Measurements from ENCODE around the gene TRPV6. TPM values are rescaled to one million over a fixed set of nuclear protein-coding genes. Genes with fewer than 3 reads are reported as not detected.
A peak's percentile ranks its signal among the peaks of the same experiment; 100 is the strongest.

TRPV6 gene
- total RNA-seq, 2 experiments from 2014 or later, result not detected

- H3K36me3 Mint-ChIP-seq, result peaks cover 1% of the 10 kb centered on the region
- no peak overlapping the region for H3K27ac Mint-ChIP-seq
- H3K4me3 Mint-ChIP-seq, result no peak overlapping the region
- DNase-seq, result no peak
- no peaks in the 10 kb centered on the region for H3K9me3 Mint-ChIP-seq
- H3K27me3 Mint-ChIP-seq, result no peaks in the 10 kb centered on the region
- peaks cover 3% of the 10 kb centered on the region for H3K4me1 Mint-ChIP-seq
Observed at GRCh38 chr7:142870566-142871259, 14.8 kb downstream of the TRPV6 start.

- H3K4me1 Mint-ChIP-seq, result peaks cover 3% of the 10 kb centered on the region
- no peak for DNase-seq
- no peak overlapping the region for H3K27ac Mint-ChIP-seq
- no peaks in the 10 kb centered on the region for H3K9me3 Mint-ChIP-seq
- no peaks in the 10 kb centered on the region for H3K27me3 Mint-ChIP-seq
- H3K4me3 Mint-ChIP-seq, result no peak overlapping the region
- H3K36me3 Mint-ChIP-seq, result peaks cover 1% of the 10 kb centered on the region
Observed at GRCh38 chr7:142870147-142870559, 15.4 kb downstream of the TRPV6 start.

GRCh38 chr7:142869434-142869833 is 16.1 kb downstream of the TRPV6 start:
- Mint-ChIP-seq H3K9me3 (no peaks in the 10 kb centered on the region), H3K4me3 (no peak overlapping the region), H3K4me1 (peaks cover 3% of the 10 kb centered on the region), H3K36me3 (peaks cover 1% of the 10 kb centered on the region), H3K27me3 (no peaks in the 10 kb centered on the region), H3K27ac (no peak overlapping the region)
- DNase-seq, result no peak

DNA sequence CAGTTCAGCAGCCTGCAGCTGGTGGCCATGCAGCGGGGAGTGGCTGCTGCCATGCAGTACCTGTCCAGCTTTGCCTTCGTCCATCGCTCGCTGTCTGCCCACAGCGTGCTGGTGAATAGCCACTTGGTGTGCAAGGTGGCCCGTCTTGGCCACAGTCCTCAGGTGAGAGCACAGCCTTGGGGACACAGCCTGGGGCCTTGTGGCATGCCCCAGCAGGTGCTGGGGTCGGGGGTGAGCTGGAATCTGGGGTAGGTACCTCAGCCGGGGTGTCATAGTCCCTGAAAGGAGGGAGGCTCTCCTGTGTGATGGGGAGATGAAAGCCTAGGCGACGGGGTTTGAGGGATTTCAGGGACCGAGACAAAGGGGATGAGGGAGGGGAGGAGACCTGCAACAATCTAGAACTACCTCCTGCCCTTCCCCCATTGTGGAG is 16.5 kb downstream of the TRPV6 start:
- H3K9me3 Mint-ChIP-seq, result no peaks in the 10 kb centered on the region
- H3K27ac Mint-ChIP-seq, result peak overlapping the region; percentile 58
- peaks cover 3% of the 10 kb centered on the region for H3K4me1 Mint-ChIP-seq
- no peak overlapping the region for H3K4me3 Mint-ChIP-seq
- no peak for DNase-seq
- H3K36me3 Mint-ChIP-seq, result peaks cover 1% of the 10 kb centered on the region
- no peaks in the 10 kb centered on the region for H3K27me3 Mint-ChIP-seq

DNA sequence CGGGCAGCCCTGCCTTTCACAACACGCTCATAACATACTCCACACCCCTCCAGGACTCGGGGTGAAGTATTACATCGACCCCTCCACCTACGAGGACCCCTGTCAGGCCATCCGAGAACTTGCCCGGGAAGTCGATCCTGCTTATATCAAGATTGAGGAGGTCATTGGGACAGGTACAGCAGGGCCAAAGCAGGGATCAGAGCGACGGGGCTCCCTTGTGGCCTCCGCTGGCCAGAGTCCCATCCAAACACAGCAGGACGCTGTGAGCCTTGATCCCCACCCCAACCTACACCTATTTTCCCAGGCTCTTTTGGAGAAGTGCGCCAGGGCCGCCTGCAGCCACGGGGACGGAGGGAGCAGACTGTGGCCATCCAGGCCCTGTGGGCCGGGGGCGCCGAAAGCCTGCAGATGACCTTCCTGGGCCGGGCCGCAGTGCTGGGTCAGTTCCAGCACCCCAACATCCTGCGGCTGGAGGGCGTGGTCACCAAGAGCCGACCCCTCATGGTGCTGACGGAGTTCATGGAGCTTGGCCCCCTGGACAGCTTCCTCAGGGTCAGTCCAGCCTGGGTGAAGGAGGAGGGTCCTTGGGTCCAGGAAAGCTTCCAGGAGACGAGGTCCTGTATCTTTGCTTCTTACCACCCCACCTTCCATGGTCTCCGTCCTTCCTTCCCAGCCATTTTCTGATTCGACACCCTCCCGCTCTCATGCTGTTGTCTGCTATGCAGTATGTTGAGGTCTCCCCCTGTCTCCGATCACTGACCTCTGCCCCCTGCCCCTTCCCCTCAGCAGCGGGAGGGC is 17.2 kb downstream of the TRPV6 start:
- Mint-ChIP-seq H3K4me3 (no peak overlapping the region), H3K4me1 (peaks cover 3% of the 10 kb centered on the region), H3K27me3 (no peaks in the 10 kb centered on the region), H3K9me3 (no peaks in the 10 kb centered on the region), H3K36me3 (peaks cover 1% of the 10 kb centered on the region), H3K27ac (peak overlapping the region; percentile 58)
- DNase-seq, result no peak

DNA sequence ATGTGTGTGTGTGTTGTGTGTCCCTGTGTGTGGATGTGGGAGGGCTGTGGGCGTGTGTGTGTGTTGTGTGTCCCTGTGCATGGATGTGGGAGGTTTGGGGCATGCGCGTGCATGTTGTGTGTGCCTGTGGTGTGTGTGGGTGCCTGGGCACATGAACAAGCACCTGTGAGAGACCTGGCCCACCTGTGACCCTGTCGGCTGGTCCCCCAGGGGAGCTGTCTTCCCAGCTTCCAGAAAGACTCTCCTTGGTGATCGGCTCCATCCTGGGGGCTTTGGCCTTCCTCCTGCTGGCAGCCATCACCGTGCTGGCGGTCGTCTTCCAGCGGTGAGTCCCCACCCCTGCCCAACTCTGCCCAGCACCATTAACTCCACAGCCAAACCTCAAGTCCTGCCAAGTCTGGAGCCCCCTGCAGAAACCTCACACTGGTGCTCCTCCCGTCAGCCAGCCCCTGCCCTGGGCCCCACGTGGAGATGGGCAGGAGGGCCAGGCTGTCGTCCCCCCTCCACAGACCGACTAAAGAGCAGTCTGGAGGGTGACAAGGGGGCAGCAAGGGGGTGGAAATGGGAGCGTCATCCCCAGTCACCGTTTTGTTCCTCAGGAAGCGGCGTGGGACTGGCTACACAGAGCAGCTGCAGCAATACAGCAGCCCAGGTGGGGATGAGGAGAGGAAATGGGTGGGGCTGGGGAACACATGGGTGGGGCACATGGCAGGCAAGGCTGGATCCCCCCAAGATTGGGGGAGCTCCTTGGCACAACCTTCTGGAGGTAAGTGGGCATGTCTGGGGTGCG is 18.0 kb downstream of the TRPV6 start:
- H3K4me1 Mint-ChIP-seq, result peaks cover 3% of the 10 kb centered on the region
- no peaks in the 10 kb centered on the region for H3K9me3 Mint-ChIP-seq
- peaks cover 1% of the 10 kb centered on the region for H3K36me3 Mint-ChIP-seq
- H3K27ac Mint-ChIP-seq, result no peak overlapping the region
- DNase-seq, result no peak
- no peak overlapping the region for H3K4me3 Mint-ChIP-seq
- H3K27me3 Mint-ChIP-seq, result no peaks in the 10 kb centered on the region

GRCh38 chr7:142867097-142867378 is 18.5 kb downstream of the TRPV6 start:
- no peak overlapping the region for H3K27ac Mint-ChIP-seq
- H3K27me3 Mint-ChIP-seq, result no peaks in the 10 kb centered on the region

DNA sequence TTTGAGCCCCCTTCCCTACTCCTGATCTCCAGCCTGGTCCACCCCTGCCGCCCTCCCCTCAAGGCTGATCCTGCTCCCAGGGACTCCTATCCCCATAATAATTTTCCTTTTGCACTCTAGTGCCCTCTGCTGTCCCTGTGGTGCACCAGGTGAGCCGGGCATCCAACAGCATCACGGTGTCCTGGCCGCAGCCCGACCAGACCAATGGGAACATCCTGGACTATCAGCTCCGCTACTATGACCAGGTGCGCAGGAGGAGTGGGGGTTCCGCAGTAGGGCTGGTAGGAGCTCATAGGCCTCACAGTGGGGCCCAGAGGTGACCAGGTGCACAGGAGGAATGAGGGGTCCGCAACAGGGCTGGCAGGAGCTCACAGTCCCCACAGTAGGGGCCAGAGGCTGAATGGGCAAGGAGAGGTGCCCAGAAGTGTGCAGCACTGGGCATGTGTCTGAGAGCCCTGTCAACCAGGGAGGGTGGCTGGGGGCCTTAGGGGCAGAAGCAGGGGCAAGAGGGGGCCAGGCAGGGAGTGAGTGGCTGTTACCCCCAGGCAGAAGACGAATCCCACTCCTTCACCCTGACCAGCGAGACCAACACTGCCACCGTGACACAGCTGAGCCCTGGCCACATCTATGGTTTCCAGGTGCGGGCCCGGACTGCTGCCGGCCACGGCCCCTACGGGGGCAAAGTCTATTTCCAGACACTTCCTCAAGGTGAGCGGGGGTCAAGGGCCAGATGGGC is 19.0 kb downstream of the TRPV6 start:
- no peaks in the 10 kb centered on the region for H3K27me3 Mint-ChIP-seq
- H3K4me1 Mint-ChIP-seq, result peaks cover 3% of the 10 kb centered on the region
- DNase-seq, result no peak
- H3K9me3 Mint-ChIP-seq, result no peaks in the 10 kb centered on the region
- H3K4me3 Mint-ChIP-seq, result no peak overlapping the region
- H3K36me3 Mint-ChIP-seq, result peaks cover 1% of the 10 kb centered on the region
- H3K27ac Mint-ChIP-seq, result no peak overlapping the region

More at GRCh38 chr7:142867097-142867378, 18.5 kb downstream of the TRPV6 start:
- H3K36me3 Mint-ChIP-seq, result peaks cover 1% of the 10 kb centered on the region
- H3K4me1 Mint-ChIP-seq, result peaks cover 3% of the 10 kb centered on the region
- DNase-seq, result no peak
- no peaks in the 10 kb centered on the region for H3K9me3 Mint-ChIP-seq
- H3K4me3 Mint-ChIP-seq, result no peak overlapping the region

DNA sequence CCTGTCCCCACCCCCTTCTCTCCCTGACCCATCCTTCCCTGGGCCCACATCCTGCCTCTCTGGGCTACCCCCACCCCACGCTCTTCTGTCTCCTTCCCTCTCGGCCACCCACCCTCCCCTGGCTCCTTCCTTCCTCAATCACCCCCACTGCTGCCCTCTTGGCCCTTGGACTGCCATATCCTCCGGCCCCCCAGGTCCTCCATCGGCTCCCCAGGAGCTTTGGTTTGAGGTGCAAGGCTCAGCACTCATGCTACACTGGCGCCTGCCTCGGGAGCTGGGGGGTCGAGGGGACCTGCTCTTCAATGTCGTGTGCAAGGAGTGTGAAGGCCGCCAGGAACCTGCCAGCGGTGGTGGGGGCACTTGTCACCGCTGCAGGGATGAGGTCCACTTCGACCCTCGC is 19.8 kb downstream of the TRPV6 start:
- H3K4me1 Mint-ChIP-seq, result peaks cover 3% of the 10 kb centered on the region
- DNase-seq, result no peak
- no peak overlapping the region for H3K27ac Mint-ChIP-seq
- no peaks in the 10 kb centered on the region for H3K27me3 Mint-ChIP-seq
- peaks cover 1% of the 10 kb centered on the region for H3K36me3 Mint-ChIP-seq
- H3K4me3 Mint-ChIP-seq, result no peak overlapping the region
- H3K9me3 Mint-ChIP-seq, result no peaks in the 10 kb centered on the region

GRCh38 chr7:142864980-142865747 is 20.4 kb downstream of the TRPV6 start:
- DNase-seq, result no peak
- peak overlapping the region; percentile 34 for H3K27ac Mint-ChIP-seq
- no peaks in the 10 kb centered on the region for H3K9me3 Mint-ChIP-seq
- no peaks in the 10 kb centered on the region for H3K27me3 Mint-ChIP-seq
- peaks cover 1% of the 10 kb centered on the region for H3K36me3 Mint-ChIP-seq
- H3K4me3 Mint-ChIP-seq, result no peak overlapping the region
- H3K4me1 Mint-ChIP-seq, result peaks cover 3% of the 10 kb centered on the region

GRCh38 chr7:142863891-142864685 is 21.5 kb downstream of the TRPV6 start:
- H3K9me3 Mint-ChIP-seq, result no peaks in the 10 kb centered on the region
- no peaks in the 10 kb centered on the region for H3K27me3 Mint-ChIP-seq
- no peak for DNase-seq
- H3K4me1 Mint-ChIP-seq, result peaks cover 5% of the 10 kb centered on the region
- no peak overlapping the region for H3K4me3 Mint-ChIP-seq
- no peaks in the 10 kb centered on the region for H3K36me3 Mint-ChIP-seq
- no peak overlapping the region for H3K27ac Mint-ChIP-seq

GRCh38 chr7:142862786-142863400 is 22.7 kb downstream of the TRPV6 start:
- no peak overlapping the region for H3K27ac Mint-ChIP-seq
- no peaks in the 10 kb centered on the region for H3K27me3 Mint-ChIP-seq
- peaks cover 5% of the 10 kb centered on the region for H3K4me1 Mint-ChIP-seq
- DNase-seq, result no peak
- H3K36me3 Mint-ChIP-seq, result no peaks in the 10 kb centered on the region
- H3K9me3 Mint-ChIP-seq, result no peaks in the 10 kb centered on the region
- no peak overlapping the region for H3K4me3 Mint-ChIP-seq

GRCh38 chr7:142862351-142862750 is 23.2 kb downstream of the TRPV6 start:
- DNase-seq, result no peak
- Mint-ChIP-seq H3K27ac (no peak overlapping the region), H3K9me3 (no peaks in the 10 kb centered on the region), H3K4me1 (peaks cover 5% of the 10 kb centered on the region), H3K27me3 (no peaks in the 10 kb centered on the region), H3K36me3 (no peaks in the 10 kb centered on the region), H3K4me3 (no peak overlapping the region)
